Measurements from ENCODE around the gene GDF9.

GDF9 gene

GRCh38 chr5:132822650-132823480 is 43.4 kb downstream of the GDF9 start:
- DNase-seq (ENCODE audit: low read depth, low spot score) = no peak
- H3K27ac ChIP-seq = no peak overlapping the region

- no peak for DNase-seq (ENCODE audit: low read depth, low spot score)
Observed at GRCh38 chr5:132821791-132822190, 44.5 kb downstream of the GDF9 start.

GRCh38 chr5:132821350-132821749 is 44.9 kb downstream of the GDF9 start:
- H3K27ac ChIP-seq = no peak overlapping the region
- no peak for DNase-seq (ENCODE audit: low read depth, low spot score)

More at GRCh38 chr5:132821791-132822190, 44.5 kb downstream of the GDF9 start:
- no peak overlapping the region for H3K27ac ChIP-seq

- DNase-seq (ENCODE audit: low read depth, low spot score) = peak; percentile 51
- H3K27ac ChIP-seq = no peak overlapping the region
Observed at GRCh38 chr5:132820162-132820754, 46.0 kb downstream of the GDF9 start.

GRCh38 chr5:132819468-132819867 is 46.8 kb downstream of the GDF9 start:
- no peak for DNase-seq (ENCODE audit: low read depth, low spot score)
- no peak overlapping the region for H3K27ac ChIP-seq

- no peak for DNase-seq (ENCODE audit: low read depth, low spot score)
- H3K27ac ChIP-seq = no peak overlapping the region
Observed at GRCh38 chr5:132817011-132817410, 49.3 kb downstream of the GDF9 start.

- no peak overlapping the region for H3K27ac ChIP-seq
- DNase-seq (ENCODE audit: low read depth, low spot score) = no peak
Observed at GRCh38 chr5:132816554-132816953, 49.7 kb downstream of the GDF9 start.

GRCh38 chr5:132816083-132816482 is 50.2 kb downstream of the GDF9 start:
- no peak for DNase-seq (ENCODE audit: low read depth, low spot score)
- H3K27ac ChIP-seq = no peak overlapping the region

GRCh38 chr5:132815454-132815853 is 50.8 kb downstream of the GDF9 start:
- no peak overlapping the region for H3K27ac ChIP-seq
- DNase-seq (ENCODE audit: low read depth, low spot score) = no peak

- no peak overlapping the region for H3K27ac ChIP-seq
- DNase-seq (ENCODE audit: low read depth, low spot score) = no peak
Observed at GRCh38 chr5:132814503-132815294, 51.6 kb downstream of the GDF9 start.

- no peak overlapping the region for H3K27ac ChIP-seq
- DNase-seq (ENCODE audit: low read depth, low spot score) = no peak
Observed at GRCh38 chr5:132813599-132814502, 52.4 kb downstream of the GDF9 start.

GRCh38 chr5:132812781-132813598 is 53.3 kb downstream of the GDF9 start, which contains the start of gene SOWAHA:
TSS of gene SOWAHA (plus strand) at chr5:132813302. CDS start at chr5:132813622, 320 bp downstream.
- H3K27ac ChIP-seq = no peak within 1 kb of the TSS
- no peak for DNase-seq (ENCODE audit: low read depth, low spot score)

- DNase-seq (ENCODE audit: low read depth, low spot score) = no peak
- H3K27ac ChIP-seq = no peak overlapping the region
Observed at GRCh38 chr5:132812123-132812765, 54.0 kb downstream of the GDF9 start.

Measured in epithelial cell of prostate (primary cell).